ENCODE measurements around the gene MCUB.
"Not testable (repeated sequence)": the region's sequence is repeated elsewhere in the genome, so short reads cannot be mapped to it uniquely, and the experiment has no call there.

The MCUB gene

DNA sequence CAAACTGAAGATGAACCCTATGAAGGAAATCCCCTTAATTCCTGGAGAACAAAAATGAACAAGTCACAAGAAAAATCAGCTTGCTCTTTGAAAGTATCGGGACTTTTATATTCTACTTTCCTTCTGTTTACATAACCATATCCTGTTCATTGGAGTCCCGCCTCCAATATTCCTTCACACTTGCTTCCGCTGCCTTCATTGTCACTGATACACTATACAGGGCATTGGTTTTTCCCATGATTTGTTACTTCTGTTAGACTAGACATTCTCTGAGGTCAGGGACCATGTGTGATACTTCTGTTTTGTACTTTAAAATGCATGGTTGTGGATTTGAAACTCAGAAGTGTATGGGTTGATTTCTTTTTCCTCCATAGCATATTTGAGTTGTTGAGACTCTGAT is 18.8 kb downstream of the MCUB start:
- in situ Hi-C loops (cut with MboI; ENCODE audit: low sequenced_read_pairs): no loop called here

DNA sequence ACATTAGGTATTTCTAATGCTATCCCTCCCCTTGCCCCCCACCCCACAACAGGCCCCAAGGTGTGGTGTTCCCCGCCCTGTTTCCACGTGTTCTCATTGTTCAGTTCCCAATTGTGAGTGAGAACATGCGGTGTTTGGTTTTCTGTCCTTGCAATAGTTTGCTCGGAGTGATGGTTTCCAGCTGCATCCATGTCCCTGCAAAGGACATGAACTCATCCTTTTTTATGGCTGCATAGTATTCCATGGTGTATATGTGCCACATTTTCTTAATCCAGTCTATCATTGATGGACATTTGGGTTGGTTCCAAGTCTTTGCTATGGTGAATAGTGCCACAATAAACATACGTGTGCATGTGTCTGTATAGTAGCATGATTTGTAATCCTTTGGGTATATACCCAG is 20.0 kb downstream of the MCUB start:
- in situ Hi-C loops (cut with MboI; ENCODE audit: low sequenced_read_pairs): not testable (repeated sequence)

DNA sequence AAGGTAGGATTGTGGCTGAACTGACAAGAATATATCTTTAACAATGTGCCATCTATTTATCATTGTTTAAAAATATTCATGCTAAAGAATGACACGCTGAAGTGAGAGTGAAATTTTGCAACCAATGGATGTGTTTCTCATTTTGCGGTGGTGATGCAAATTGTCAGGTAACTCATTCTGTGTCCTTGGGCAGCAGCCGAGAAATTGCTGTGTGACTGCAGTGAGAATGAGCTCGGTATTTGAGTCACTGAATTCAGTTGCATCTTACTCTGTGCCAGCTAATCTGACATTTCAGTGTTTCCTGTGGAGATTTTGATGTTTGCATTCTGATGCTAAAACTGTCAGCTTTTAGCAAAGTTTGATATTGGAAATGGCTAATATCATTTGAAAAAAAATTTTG is 28.1 kb downstream of the MCUB start:
- in situ Hi-C loops (cut with MboI; ENCODE audit: low sequenced_read_pairs): no loop called here

DNA sequence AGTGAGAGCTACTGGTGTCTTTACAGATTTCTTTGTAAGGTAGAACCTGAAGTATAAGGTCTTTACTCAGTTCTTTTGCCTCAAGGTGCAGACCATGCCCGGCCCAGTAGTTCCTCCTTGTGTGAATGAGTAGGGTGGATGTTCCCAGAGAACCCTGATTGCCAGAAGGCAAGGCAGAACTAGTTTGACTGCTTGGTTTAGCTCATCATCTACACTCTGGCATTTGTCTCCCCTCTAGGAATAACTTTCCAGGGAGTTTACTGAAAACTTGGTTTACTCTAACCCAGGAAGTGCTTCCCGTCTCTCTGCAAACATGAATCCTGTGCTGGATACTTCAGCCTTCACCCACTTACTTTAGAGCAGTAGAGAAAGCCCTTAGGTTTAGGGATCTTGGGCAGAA is 29.1 kb downstream of the MCUB start:
- in situ Hi-C loops (cut with MboI; ENCODE audit: low sequenced_read_pairs): no loop called here

DNA sequence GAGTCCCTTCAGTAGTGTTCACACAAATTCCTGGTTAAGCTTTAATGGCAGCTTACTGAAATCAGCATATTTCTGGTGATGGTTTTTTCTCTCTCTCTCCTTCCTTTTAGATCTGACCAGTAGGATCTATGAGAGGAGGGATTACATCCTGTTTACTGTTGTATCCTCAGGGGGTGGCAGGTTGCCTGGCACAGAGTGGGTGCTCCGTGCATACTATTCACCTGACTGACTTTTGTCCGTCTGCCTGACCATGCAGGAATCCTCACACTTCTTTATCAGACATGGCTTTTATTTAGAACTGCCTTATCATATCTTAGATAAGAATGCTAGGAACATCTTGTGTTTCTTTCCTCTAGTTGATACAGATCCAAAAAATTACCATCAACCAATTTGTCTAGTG is 29.6 kb downstream of the MCUB start:
- in situ Hi-C loops (cut with MboI; ENCODE audit: low sequenced_read_pairs): no loop called here

DNA sequence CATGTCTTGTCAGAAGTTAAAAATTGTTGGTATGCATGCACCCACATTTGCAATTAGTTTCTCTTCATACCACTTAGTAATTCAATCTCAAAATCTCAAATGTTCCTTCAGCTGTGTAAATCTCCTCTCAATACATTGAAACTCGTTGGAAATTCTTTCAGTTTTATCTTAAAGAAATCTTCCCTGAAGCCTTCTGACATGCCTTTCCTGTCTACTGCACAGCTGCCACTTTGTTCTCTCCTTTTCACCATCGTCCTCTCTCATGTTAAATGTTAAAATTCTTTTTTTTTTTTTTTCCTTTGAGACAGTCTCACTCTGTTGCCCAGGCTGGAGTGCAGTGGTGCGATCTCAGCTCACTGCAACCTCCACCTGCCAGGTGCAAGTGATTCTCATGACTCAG is 30.9 kb downstream of the MCUB start:
- in situ Hi-C loops (cut with MboI; ENCODE audit: low sequenced_read_pairs): no loop called here

DNA sequence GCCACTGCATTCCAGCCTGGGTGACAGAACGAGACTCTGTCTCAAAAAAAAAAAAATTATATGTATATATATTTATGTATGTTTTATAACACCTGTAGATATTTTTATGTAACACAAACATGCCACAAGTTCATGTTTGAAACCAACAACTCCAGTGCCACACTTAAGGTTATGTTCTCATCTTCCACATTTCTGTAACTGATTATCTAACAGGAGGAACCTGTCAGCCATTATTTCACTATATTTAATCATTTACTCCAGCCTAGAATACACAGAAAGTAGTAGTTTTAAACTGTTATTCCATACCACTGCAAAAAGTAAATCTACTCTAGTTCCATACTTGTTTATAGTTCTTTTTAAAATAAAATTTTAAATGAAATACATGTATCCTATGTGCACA is 32.3 kb downstream of the MCUB start:
- in situ Hi-C loops (cut with MboI; ENCODE audit: low sequenced_read_pairs): no loop called here

DNA sequence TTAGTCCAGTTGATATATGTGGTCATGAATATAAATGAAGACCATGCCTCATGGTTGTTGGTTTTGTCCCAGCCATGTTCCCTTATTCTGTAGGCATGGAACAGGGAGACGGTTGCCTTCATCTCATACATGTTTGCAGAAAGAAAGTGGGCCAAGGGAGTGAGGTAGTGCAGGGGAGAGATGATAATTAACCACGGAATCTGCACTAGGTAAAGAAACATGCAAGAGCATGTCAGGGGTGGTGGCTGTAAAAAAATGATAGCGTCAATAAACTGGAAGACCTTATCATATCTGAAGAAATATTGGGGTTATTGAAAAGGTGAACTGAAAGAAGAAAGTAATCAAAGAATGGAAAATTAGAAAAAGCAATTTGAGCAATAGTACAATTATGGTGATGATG is 35.1 kb downstream of the MCUB start:
- in situ Hi-C loops (cut with MboI; ENCODE audit: low sequenced_read_pairs): not testable (repeated sequence)

DNA sequence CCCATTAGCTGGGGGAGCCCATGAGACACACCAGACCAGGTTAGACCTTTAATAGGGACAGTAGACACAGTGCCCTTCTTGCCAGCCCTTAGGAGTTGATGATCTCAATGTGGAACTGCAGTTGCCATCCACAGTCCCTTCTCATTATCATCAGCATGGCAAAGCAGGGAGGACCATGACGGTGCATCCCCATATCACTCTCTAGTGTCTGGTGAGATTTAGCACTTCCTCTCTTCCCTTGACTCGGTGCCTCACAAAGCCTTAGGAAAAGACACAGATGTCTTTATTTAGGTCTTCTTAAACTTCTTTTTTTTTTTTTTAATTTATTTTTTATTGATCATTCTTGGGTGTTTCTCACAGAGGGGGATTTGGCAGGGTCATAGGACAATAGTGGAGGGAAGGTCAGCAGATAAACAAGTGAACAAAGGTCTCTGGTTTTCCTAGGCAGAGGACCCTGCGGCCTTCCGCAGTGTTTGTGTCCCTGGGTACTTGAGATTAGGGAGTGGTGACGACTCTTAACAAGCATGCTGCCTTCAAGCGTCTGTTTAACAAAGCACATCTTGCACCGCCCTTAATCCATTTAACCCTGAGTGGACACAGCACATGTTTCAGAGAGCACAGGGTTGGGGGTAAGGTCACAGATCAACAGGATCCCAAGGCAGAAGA is 36.5 kb downstream of the MCUB start:
- in situ Hi-C loops (cut with MboI; ENCODE audit: low sequenced_read_pairs): not testable (repeated sequence)

DNA sequence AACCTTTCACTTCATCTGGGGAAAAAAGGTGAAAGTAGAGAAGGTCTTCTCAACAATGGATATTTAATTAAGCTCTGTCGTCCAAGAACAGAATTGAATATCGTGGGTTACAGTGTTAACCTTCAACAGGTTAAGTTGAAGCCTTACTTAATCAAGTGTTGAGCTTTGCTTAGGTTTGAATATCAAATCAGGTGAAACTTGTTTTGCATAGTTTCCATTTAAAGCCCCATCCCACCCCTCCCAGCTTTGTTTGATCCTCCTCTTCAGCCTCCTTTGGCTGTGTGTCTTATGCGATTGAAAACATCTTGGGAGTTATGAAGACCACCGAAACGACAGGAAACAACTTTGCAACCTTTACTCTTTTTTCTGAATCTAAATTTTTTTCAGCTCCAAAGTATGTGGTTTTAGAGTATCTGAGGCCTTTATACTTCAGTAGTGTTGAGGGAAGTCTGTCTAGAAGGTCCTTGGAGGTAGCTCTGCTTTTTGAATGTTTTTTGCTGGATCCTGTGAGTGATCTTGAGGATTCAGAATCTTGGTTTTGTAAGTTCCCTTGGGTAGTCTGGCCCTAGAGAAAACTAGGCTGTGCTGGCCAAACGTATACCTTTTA is 39.1 kb downstream of the MCUB start:
- in situ Hi-C loops (cut with MboI; ENCODE audit: low sequenced_read_pairs): no loop called here

DNA sequence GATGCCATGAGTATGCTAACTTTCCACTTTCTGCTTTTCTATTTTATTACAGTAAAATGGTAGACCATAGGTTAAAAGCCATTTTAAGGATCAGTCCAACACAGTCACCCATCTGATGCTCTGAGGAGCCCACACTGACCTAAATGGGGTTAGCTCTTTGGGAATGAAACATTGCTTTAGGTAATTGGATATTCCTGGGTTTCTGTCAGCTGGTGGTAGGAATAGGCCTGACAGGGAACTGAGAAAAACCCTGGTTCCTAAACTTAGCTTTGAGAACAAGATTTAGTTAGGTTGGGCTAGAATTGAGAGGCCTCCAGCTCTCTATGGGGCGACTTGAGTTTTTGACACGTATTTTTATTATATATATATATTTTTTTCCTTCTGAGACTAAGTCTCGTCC is 40.4 kb downstream of the MCUB start:
- in situ Hi-C loops (cut with MboI; ENCODE audit: low sequenced_read_pairs): no loop called here

DNA sequence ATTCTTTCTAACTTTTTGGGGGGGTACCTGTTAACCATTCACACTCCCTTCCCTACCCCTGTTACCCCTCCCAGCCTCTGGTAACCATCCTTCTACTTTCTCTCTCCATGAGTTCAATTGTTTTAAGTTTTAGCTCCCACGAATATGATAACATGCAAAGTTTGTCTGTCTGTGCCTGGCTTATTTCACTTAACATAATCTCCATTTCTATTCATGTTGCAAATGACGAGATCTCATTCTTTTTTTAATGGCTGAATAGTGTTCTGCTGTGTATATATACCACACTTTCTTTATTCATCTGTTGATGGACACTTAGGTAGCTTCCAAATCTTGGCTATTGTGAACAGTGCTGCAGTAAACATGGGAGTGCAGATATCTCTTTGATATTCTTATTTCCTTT is 41.3 kb downstream of the MCUB start:
- in situ Hi-C loops (cut with MboI; ENCODE audit: low sequenced_read_pairs): no loop called here

DNA sequence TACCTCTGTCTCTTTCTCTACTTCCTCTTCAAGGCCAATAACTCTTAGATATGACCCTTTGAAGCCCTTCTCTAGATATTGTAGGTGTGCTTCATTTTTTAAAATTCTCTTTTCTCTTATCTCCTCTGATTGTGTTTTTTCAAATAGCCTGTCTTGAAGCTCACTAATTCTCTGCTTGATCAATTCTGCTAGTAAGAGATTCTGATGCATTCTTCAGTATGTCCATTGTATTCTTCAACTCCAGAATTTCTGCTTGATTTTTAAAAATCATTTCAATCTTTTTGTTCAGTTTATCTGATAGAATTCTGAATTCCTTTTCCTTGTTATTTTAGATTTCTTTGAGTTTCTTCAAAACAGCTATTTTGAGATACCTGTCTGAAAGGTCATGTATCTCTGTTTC is 47.9 kb downstream of the MCUB start:
- in situ Hi-C loops (cut with MboI; ENCODE audit: low sequenced_read_pairs): no loop called here

DNA sequence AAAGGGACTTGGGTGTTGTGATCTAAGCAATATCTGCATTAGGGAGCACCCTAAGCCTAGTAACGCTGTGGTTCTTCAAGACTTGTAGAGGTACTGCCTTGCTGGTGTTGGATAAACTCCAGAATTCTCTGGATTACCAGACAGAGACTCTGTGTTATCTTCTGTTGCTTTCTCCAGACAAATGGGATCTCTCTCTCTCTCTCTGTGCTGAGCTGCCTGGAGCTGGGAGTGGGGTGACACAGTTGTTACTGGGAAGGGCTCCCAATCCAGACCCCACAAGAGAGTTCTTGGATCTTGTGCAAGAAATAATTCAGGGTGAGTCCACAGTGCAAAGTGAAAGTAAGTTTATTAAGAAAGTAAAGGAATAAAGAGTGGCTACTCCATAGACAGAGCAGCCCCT is 48.8 kb downstream of the MCUB start:
- in situ Hi-C loops (cut with MboI; ENCODE audit: low sequenced_read_pairs): no loop called here

DNA sequence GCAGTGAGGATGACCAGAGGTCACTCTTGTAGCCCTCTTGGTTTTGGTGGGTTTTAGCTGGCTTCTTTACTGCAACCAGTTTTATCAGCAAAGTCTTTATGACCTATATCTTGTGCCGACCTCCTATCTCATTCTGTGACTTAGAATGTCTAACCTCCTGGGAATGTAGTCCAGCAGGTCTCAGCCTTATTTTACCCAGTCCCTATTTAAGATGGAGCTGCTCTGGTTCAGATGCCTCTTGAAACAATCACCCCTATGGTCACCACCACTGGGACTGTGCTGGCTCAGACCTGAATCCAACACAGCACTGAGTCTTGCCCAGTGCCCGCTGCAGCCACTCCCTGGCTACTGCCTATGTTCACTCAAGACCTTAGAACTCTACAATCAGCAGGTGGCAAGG is 49.4 kb downstream of the MCUB start:
- in situ Hi-C loops (cut with MboI; ENCODE audit: low sequenced_read_pairs): no loop called here

DNA sequence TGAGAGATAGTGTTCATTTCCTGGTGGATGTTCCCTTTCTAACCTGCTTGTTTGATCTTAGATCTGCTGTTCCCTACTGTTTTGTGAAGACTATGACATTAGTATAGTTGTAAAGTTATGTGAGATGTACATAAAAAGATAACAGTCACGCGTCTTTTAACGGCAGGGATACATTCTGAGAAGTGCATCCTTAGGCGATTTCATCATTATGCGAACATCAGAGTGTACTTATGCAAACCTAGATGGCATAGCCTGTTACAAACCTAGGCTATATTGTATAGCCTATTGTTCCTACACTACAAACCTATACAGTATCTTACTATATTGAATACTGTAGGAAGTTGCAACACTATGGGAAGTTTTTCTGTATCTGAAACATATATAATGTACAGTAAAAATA is 50.4 kb downstream of the MCUB start:
- in situ Hi-C loops (cut with MboI; ENCODE audit: low sequenced_read_pairs): no loop called here

DNA sequence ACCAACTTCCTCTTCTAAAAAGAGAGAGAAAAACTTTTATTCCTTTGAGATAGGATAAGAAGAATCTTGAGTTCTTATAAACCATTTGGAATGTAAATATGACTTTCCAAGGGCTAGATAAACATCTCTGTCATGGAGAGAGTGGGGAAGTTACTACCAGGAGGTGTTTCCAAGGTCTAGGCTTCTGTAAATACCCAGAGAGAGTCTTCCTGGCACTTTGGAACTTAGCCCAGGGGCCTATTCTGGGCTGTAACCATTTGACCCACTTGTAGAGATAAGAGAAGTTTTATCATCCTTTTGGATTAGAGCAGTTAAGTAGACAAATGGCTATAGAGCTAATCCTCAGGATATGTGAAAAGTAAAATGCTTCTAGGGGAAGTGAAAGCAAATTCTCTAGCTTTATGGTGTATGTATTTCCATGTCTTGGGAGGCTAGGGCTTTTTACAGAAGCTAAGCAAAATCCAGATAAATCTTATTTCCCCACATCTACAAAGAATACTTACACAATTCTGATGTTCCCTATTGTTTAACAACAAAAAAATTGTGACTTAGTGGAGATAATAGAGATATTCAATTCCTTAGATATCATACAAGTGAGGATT is 51.1 kb downstream of the MCUB start:
- in situ Hi-C loops (cut with MboI; ENCODE audit: low sequenced_read_pairs): no loop called here

DNA sequence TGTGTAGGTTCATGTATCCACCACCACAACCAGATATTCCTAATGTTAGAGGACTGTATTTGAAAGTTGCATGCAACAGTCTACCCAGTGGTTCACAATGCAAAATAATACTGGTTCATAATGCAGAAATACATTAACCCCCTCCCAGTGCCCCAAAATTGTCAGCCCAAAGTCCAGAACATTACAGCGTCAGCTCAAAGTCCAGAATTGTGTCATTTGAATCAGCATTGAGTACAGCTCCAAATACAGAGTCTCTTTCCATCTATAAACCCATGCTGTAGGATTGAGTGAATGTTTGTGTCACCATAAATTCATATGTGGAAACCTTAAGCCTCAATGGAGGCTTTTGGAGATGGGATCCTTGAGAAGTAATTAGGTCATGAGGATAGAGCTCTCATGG is 54.0 kb downstream of the MCUB start:
- in situ Hi-C loops (cut with MboI; ENCODE audit: low sequenced_read_pairs): no loop called here

DNA sequence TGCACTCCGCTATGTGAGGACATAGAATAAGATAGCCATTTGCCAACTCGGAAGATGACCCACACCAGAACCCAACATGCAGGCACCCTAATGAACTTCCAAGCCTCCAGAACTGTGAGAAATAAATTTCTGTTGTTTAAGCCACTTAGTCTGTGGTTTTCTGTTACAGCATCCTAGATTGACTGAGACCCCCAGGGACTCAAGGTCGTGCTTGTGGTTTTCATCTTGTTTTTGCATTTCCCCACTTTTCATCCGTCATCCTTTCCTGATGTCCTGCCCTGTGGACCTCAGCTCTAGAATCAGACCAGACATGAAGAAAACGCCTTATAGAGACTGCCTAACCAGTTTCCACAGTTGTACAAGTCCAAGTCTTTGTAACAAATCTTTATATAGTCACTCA is 54.4 kb downstream of the MCUB start:
- in situ Hi-C loops (cut with MboI; ENCODE audit: low sequenced_read_pairs): no loop called here

DNA sequence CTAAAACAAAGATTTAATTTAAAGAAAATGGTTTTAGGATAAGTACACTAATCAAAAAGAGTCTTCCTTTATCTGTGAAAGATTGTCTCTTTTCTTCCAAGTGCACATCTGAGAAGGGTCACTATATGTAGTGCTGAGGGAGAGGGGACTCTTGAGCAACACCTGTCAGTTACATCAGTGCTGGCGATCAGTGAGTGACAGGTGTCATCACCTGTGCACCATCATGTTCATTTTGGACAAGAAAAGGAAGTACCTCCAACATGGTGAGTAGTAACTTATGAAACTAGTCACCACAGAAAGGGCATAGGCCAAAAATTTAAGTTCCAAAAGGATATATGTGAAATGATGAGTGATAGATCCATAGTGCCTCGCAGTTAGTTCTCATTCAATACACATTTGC is 55.7 kb downstream of the MCUB start:
- in situ Hi-C loops (cut with MboI; ENCODE audit: low sequenced_read_pairs): no loop called here

DNA sequence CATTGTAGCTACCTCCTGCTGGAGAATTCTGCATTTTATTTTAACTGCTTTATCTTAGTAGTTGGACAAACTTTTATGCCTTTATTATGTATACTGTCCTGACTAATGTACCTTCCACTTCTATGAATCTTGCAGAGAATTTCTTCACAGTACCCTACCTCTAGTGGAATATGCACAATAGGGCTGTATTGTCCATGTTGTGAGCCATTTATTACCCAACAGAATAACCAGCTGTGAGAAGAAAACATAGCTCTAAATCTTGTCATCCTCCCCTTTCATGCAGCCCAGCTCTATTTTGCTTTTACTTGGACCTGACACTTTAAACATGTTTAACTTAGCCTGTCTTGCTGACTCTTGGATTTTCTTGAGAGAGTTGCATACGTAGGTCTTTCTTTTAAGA is 56.2 kb downstream of the MCUB start:
- in situ Hi-C loops (cut with MboI; ENCODE audit: low sequenced_read_pairs): no loop called here

DNA sequence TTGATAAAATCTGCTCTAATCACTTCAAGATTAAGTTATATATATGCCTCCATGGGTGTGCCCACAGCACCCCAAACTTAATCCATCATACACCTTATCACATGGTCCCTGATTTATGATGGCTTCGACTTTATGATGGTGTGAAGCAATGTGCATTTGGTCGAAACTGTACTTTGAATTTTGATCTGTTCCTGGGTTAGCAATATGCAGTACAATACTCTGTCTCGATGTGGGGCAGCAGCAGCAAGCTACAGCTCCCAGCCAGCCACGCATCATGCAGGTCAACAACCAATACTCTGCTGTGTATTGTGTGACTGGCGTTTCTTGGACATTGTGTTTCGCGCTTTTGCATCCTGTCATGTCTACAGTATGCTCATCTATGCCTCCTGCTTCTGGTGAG is 62.6 kb downstream of the MCUB start:
- in situ Hi-C loops (cut with MboI; ENCODE audit: low sequenced_read_pairs): no loop called here

DNA sequence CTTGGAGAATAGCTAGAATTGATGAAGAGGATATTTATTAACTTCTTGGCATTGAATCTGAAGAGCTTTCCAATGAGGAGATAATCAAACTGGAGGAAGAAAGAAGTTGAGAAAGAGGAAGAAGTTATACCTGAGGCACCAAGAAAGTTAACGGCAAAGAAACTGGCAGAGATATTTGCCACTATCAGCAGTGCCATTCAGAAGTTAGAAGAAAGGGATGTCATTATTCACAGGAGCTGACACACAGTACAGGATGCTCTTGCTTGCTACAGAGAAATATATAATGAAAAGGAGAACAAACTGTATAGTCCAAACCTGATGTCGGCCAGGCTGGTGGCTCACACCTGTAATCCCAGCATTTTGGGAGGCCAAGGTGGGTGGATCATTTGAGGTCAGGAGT is 64.5 kb downstream of the MCUB start:
- in situ Hi-C loops (cut with MboI; ENCODE audit: low sequenced_read_pairs): no loop called here
